SHP77 treated with DMSO at 0.1 percent for 48 hours (cell line): Measurements from ENCODE around the gene CEACAM18.
"Not testable (repeated sequence)": the region's sequence is repeated elsewhere in the genome, so short reads cannot be mapped to it uniquely, and the experiment has no call there.

ENCODE experiments used
- DNase-seq: peaks from one replicate; lab custom pipeline; 2025; lab: John Stamatoyannopoulos, UW

Gene CEACAM18

DNA sequence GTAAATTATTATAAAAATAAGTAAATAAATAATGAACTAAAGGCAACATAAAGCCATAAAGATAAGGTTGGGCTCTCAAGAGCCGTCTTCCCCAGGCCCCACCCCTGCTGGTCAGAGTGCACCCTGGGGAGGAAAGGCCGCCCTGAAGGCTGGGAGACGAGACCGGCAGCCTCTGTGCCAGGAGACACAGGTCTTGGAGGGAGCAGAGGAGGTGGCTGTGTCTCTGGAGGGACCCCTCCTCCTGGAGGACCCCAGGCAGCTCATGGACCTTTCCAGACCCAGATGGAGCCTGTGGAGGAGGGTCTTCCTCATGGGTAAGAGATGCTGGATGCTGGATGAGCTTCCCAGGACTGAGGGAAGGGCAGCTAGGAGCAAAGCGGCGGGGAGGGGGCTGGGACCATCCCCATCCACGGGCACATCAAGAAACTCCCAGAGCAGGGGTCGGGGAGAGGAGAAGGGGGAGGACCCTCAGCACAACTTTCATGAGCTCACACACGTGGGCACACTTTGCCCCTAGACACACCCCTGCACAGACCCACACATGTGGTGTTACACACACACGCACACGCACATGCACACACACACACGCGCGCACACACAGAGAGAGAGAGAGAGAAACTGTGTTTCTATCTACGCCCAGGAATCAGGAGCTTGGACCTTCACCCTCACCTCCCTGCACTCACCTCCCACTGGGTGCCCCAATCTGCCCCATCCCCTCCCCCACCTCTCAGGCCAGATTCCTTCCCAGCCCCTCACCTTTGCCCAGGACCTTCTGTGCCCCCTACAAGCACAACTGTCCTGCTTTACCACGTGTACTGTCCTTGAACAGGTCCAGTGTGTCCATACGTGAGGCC lies at the start of gene CEACAM18:
Gene CEACAM18 (plus strand): TSS at position 159 of the 854 bp plus-strand sequence.
- DNase-seq: no peak

DNA sequence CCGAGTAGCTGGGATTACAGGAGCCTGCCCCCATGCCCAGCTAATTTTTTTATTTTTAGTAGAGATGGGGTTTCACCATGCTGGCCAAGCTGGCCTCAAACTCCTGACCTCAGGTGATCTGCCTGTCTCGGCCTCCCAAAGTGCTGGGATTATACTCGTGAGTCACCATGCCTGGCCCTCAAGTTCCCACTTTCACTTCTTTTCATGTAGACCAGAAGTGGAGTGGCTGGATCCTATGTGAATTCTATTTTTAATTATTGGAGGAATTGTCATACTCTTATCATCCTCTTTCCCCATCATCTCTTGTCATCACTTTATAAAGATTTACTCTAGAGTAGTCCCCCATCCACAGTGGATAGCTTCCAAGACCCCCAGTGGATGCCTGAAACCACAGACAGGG lies 48.1 kb upstream of the CEACAM18 start:
- DNase-seq: no peak

DNA sequence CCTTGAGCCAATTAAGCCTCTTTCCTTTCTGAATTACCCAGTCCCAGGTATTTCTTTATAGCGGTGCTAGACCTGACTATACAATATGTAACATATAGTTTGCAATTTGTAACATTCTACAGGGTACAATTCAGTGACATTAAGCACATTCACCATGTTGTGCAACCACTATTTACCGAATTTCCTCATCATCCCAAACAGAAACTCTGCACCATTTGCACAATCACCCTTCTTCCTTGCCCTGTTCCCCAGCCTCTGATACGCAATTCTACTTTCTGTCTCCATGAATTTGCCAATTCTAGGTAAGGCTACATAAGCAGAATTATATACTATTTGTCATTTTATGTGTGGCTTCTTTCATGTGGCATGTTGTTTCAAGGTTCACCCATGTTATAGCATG lies 47.2 kb upstream of the CEACAM18 start:
- no peak for DNase-seq

DNA sequence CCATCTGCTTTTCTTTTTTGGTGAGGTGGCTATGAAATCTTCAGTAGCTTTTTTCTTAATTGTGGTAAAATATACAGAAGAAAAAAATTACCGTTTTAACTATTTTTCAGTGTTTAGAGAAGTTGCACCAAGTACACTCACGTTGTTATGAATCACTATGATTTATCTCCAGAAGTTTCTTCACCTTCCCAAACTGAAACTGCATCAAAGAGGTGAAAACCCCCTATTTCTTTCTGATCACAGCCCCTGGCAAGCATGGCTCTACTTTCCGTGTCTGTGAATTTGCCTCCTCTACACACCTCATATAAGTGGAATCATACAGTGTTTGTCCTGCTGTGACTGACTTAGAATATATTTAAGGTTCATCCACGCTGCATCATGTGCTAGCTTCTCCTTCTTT lies 45.3 kb upstream of the CEACAM18 start:
- no peak for DNase-seq

DNA sequence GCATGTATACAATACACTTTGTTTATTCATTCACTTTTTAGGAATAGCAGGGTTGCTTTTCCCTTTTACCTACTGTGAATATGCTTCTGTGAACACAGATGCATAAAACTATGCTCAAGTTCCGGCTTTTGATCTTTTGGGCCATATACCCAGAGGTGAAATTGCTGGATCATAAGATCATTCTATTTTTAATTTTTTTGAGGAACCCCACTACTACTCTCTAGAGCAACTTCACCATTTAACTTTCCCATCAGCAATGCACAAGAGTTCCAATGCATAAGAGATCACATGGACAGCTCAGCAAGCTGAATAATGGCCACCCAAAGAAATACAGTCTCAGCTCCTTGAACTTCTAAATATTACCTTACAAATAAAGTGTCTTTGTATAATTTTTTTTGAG lies 43.9 kb upstream of the CEACAM18 start:
- DNase-seq: no peak

DNA sequence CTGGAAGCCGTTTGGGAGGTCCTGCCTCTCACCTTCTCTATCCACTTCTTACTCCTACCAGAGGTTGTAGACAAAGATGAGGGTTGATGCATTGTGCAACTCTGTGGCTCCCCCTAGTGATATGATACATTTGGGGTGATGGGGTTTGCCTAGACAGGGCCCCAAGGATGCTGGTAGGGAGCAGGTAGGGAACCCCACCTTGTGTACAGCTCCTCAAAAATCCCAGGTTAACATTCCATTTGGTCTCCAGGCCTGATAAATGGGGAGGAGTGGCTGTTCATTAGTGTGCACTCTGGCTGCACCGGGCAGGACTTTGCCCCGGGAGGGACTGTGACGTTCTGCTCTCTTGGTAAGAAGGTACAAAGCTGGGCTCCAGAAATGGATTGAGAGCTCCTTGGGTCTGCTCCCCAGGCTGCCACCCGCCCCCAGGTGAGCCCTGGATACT lies 39.3 kb upstream of the CEACAM18 start:
- no peak for DNase-seq

DNA sequence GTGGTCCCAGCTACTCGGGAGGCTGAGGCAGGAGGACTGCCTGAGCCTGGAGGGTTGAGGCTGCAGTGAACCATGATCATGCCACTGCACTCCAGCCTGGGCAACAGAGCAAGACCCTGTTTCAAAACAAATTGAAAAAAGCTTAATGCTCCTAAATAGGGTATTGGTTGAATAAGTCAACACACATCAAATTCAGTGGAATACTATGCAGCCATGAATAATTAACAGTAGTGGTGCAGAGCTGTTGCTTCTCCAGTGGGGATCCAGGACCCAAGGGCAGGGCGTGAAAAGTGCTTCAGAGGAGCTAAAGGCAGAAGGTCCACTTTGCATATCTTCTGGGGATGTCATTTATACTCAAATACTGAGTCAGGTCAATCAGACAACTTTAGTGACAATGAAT lies 38.3 kb upstream of the CEACAM18 start:
- no peak for DNase-seq

DNA sequence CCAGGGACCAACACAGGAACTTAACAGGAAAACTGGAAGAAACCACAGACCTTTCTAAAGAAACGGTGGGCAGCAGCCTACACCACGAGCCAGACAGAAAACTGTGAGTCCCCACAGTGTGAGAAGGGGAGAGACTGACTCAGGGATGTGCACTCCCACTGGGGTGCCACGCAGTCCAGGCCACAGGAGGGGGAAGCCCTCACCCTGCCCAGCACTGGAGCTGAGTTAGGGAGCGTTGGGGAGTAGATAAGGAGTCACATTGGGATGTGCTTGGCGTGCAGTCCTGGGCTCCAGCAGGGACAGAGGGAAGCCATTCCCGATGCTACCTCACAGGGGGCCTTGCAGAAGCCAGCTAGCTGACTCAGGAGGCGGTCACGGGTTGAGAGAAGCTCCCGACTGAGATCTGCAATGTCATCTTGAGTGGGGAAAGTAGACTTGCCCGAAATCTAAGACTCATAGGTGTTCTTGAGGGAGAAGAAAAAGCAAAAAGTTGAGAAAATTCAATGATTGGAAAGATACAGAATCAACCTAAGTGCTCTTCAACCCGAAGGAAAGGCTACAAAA lies 37.4 kb upstream of the CEACAM18 start:
- no peak for DNase-seq

DNA sequence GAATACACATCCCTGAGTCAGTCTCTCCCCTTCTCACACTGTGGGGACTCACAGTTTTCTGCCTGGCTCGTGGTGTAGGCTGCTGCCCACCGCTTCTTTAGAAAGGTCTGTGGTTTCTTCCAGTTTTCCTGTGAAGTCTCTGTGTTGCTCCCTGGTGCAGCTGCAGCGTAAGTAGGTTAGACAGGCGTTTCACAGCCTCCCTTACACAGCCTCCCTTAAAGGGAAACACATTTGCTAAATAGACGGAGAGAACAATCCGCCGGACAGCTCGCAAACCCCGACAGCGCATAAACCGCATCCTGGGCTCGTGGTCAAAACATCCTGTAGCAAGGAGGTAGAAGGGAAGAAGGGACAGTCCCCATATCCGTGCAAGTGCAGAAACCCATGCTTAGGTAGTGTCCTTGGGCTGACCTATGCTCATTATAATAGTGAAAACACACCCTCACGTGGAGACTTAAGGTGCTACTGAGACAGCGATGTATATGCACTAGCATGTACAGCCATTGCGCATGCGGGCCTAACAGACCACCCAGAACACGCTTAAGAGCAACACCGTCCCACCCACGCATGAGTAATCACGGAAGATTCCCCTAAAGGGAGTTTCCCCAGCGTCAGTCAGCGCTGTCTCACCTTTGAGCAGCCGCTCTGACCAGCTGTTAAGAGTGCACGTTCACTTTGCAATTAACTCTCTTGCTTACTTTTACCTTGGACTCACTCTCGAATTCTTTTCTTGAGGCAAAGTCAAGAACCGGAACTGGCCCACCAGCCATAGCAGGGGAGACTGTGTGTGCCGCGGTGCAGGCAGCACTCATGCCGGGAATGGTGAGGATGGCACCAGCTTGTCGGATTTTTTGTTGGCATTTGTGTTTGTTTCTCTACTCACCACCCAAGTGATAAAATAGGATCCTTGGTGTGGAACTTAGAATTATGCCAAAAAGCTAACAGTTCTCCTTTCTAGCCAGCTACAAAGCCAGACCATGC lies 36.6 kb upstream of the CEACAM18 start:
- DNase-seq: no peak

DNA sequence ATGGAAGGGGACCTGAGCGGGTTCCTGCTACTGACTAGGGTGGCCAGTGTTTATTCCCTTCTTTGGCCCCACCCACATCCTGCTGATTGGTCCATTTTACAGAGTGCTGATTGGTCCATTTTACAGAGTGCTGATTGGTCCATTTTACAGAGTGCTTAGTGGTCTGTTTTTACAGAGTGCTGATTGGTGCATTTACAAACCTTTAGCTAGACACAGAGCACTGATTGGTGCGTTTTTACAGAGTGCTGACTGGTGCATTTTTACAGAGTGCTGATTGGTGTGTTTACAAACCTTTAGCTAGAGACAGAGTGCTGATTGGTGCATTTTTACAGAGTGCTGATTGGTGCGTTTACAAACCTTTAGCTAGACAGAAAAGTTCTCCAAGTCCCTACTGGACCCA lies 30.8 kb upstream of the CEACAM18 start:
- DNase-seq: not testable (repeated sequence)

DNA sequence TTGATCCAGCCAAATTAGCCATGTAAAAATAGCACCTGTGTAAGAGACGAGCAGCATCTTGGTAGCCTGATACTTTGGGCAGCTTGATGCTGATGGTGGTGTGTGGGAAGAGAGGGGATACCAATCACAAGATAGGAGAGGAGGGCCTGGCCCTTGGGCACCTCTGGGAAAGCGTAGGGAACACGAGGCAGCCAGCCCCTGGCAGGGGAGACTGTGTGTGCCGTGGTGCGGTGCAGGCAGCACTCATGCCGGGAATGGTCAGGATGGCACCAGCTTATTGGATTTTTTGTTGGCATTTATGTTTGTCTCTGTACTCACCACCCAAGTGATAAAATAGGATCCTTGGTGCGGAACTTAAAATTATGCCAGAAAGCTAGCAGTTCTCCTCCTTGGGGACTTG lies 30.3 kb upstream of the CEACAM18 start:
- no peak for DNase-seq

DNA sequence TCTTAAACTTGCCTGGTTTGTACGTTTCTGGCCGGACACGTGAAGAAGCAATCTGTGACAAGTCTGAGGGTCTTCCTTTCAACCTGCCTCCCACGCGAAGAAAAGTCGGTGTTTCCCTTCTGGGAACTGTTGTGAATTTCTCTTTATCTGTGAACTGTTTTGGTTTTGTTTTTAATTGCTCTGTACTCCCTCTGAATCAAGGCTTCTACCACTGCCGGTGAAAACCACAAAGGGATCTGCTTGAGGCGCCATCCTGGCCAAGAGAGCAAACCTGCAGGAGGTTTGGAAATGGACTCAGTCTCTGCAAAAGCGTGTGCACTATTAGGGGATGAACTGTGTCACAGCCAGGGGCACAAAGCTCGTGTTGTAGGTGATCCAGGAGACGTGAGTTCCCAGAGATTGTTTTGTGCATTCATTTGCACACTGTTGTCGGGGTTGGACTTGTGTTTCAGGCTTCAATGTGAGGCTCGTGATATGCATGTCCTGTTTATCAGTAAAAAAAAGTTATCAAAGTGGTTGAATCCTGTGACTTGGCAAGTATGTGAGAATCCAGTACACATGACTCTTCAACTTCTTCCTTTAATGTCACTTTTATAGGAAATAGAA lies 29.8 kb upstream of the CEACAM18 start:
- no peak for DNase-seq

DNA sequence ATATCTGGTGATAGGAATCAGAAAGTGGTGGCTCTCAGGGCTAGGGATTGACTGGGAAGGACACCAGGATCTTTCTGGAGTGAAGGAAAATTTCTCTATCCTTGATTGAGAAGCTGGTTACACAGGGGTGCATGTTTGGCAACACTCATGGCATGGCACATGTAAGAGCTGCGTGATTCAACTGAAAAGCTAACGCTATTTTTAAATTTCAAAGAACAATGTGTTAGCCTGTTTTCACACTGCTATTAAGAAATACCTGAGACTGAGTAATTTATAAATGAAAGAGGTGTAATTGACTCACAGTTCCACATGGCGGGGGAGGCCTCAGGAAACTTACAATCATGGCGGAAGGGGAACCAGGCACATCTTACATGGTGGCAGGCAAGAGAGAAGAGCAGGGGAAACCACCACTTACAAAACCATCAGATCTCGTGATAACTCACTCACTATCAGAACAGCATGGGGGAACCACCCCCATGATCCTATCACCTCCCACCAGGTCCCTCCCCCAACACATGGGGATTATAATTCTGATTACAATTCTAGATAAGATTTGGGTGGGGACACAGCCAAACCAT lies 27.5 kb upstream of the CEACAM18 start:
- no peak for DNase-seq

DNA sequence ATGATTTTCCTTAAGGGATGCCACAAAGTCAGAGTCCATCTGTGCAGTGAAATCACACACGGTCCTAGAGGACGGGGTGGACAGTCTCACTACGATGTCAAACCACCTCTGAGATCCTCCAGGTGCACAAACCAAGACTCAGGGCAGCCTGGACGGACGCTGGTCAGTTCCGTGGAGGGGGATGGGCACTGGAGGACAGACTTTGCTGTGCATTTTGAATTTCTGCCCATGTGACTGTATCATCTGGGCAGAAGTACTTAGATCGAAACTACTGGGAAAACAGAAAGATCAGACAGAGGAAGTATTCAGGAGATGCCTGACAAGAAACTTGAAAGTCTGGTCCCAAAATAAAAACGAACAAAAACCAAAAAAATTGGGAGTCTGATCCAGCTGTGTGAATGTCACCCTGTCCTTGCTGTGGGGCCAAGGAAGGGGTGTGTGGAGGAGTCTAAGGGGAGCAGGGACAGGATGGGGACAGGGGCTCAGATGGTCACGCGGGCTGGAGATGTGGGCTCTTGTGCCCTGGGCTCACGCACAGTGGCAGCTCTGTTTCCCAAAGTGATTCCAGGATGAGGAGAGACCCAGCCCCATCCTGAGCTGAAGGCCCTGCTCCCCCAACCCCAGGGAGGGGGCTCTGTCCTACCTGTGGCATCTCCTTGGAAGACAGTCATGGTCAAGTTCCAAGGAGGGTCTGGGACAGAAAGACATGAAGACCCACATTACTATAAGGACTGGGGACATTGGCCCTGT lies 21.6 kb upstream of the CEACAM18 start:
- DNase-seq: no peak

DNA sequence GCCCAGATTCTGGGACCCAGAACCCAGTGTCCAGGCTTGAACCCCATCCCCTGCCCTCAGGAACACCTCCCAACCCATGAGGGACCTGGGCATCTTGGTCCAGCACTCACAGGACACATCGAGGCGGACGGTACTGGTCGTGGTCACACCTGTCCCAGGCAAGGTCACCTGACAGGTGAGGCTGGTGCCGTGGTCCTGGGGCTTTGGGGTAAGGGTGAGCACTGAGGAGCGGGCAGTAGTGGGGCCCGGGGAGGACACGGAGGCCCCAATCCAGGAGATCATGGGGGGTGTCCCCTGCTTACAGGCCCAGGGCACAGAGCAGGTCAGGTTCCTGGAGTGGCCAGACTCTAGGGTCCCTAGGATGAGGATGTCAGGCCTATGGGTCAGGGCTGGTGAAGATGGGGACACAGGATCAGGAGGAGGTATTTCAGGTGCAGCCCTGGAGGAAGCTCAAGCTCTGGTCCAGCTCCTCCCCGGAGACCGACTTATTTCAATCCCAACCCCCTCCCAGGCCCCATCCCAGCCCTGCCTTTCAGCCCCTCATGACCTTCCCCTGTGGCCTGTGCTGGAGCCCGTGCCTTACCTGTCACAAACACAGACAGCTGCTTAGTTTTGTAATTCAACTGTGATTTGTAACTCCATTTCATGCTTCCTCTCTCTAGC lies 20.9 kb upstream of the CEACAM18 start:
- no peak for DNase-seq

DNA sequence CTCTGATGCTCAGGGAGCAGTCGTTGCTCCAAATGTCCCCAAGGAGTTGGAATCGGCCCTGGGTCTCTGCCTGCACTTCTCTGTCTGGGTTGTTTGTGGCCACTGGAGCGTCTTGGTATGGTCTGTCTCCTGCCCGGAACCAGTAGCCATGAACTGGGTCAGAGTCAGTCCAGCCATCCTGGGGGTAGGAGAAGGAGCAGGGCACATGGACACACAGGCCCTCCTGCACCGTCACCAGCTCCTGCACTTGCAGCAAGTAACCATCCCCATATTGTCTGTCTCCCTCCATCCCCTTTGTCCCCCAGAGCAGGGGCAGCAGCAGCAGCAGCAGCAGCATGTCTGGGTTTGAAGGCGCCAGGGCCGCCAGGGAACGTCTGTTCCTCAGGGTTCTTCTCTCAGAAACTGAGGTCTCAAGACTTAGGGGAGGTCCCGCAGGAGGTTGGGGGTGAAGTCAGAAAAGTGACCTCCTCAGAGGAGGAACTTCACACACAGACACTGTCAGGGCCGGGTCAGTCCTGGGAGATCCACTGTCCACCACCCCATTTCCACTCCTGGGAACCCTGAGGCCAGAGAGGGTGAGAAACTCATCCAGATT lies 20.2 kb upstream of the CEACAM18 start, which contains the start of gene SIGLEC8:
Gene SIGLEC8 (minus strand): TSS at position 404 of the 595 bp plus-strand sequence. CDS start 67 bp downstream, at position 337.
- no peak for DNase-seq

DNA sequence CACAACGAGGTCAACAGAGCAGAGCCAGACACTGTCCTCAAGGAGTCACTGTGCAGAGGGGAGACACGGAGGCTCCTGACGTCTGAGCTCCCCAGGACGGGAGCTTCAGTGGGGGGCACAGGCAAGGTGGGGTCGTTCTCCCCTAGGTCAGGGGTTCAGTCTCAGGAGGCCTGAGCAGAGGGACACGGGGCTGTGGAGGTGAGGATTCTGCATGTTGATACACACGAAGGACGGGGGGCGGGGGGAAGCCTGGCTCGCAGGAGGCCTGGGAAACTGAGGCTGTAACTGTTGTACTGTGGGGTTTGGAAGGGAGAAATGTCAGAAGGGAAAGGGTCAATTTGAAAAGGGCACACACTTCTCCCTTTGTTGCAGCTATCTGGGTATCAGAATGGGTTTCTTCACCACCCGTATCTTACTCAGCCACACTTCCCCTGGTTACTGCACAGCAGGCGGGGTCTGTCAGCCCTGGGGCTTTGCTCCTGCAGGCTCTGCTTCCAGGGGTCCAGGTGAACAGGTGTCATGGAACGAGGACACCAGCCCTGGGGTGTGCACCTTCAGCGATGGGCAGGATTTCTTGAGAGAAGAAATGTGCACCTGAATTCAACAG lies 19.3 kb upstream of the CEACAM18 start:
- no peak for DNase-seq

DNA sequence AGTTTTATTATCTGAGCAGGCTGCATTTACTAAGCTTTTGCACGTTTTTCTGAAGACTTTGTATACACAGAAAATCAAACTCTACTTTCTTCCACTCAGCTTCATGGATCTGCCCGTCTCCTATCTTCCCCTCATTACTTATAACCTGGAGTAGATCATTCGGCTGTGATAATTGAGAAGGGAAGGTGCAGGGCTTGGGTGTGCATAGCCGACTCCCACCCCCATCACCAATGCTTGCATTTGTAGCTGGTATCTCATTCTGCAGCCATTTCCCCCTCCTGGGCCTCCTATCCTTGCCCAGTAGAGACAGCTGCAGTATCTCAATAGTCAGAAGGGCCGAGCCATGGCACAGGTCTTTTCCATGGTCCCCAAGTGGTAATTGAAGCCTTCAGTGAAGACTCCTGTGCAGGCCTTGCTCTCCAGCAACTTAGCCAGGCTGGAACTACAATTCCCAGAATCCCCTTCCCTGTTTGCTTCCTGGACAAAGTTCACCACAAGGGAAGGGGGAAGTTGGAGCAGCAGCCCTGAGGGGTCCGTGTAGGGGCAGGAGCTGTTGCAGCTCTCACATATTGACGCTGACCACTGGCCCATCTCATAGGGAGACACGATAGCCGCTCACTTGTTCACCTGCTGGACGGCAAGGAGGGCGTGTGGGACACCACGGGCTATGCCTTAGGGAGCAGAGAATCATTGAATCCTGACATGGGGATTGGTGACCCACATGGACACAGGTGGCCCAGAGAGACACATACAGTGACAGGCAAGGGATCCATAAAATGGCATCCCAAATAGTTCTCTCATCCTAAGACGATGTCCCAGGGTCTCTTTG lies 18.0 kb upstream of the CEACAM18 start:
- no peak for DNase-seq
